HEK293 (cell line): ENCODE measurements around the gene TMEFF1.

Experiments
- ZNF629 ChIP-seq: fragments of 450-650 bp; formaldehyde crosslinking; IDR thresholded peaks from 2 replicates; pipeline ENCODE4 v1.5.1; 2017; ENCODE audit warnings: missing biosample characterization, missing genetic modification characterization
- TF ChIP-seq, protein P1 (sequence below): fragments of 450-650 bp; formaldehyde crosslinking; IDR thresholded peaks from 2 replicates; pipeline ENCODE4 v1.5.1; 2016; ENCODE audit warnings: missing biosample characterization, missing genetic modification characterization
- TF ChIP-seq, protein P2 (sequence below): fragments of 450-650 bp; formaldehyde crosslinking; IDR thresholded peaks from 2 replicates; pipeline ENCODE4 v1.5.1; 2016; ENCODE audit warnings: missing biosample characterization, missing genetic modification characterization
- TF ChIP-seq, protein P3 (sequence below): fragments of 450-650 bp; formaldehyde crosslinking; IDR thresholded peaks from 2 replicates; pipeline ENCODE4 v1.5.1; 2016; ENCODE audit warnings: missing biosample characterization, missing genetic modification characterization

DNA sequence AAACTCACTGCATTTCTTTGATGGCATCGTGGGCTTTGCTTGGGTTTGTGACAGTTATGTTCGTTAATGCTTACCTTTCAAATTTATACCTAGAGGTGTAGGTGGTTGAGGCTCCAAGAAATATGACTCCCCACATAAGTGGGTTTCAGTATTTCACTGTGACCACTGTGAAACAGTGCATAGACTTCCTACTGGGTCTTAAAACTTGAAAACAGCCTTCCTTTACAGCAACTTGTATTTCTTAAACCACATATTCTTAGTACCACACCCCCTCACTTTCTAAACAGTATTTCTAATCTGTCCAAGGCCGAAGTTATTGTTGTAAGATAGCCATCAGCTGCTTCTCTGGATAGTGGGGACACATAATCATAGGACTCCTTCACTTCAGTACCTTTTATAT is 48.3 kb downstream of the TMEFF1 start:
- no peak for TF ChIP-seq ZNF629 (tag by site-specific recombination)
- TF ChIP-seq, protein P1, sequence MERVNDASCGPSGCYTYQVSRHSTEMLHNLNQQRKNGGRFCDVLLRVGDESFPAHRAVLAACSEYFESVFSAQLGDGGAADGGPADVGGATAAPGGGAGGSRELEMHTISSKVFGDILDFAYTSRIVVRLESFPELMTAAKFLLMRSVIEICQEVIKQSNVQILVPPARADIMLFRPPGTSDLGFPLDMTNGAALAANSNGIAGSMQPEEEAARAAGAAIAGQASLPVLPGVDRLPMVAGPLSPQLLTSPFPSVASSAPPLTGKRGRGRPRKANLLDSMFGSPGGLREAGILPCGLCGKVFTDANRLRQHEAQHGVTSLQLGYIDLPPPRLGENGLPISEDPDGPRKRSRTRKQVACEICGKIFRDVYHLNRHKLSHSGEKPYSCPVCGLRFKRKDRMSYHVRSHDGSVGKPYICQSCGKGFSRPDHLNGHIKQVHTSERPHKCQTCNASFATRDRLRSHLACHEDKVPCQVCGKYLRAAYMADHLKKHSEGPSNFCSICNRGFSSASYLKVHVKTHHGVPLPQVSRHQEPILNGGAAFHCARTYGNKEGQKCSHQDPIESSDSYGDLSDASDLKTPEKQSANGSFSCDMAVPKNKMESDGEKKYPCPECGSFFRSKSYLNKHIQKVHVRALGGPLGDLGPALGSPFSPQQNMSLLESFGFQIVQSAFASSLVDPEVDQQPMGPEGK (tag by site-specific recombination) = no peak
- TF ChIP-seq, protein P2, sequence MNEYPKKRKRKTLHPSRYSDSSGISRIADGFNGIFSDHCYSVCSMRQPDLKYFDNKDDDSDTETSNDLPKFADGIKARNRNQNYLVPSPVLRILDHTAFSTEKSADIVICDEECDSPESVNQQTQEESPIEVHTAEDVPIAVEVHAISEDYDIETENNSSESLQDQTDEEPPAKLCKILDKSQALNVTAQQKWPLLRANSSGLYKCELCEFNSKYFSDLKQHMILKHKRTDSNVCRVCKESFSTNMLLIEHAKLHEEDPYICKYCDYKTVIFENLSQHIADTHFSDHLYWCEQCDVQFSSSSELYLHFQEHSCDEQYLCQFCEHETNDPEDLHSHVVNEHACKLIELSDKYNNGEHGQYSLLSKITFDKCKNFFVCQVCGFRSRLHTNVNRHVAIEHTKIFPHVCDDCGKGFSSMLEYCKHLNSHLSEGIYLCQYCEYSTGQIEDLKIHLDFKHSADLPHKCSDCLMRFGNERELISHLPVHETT (tag by site-specific recombination) = no peak
- TF ChIP-seq, protein P3, sequence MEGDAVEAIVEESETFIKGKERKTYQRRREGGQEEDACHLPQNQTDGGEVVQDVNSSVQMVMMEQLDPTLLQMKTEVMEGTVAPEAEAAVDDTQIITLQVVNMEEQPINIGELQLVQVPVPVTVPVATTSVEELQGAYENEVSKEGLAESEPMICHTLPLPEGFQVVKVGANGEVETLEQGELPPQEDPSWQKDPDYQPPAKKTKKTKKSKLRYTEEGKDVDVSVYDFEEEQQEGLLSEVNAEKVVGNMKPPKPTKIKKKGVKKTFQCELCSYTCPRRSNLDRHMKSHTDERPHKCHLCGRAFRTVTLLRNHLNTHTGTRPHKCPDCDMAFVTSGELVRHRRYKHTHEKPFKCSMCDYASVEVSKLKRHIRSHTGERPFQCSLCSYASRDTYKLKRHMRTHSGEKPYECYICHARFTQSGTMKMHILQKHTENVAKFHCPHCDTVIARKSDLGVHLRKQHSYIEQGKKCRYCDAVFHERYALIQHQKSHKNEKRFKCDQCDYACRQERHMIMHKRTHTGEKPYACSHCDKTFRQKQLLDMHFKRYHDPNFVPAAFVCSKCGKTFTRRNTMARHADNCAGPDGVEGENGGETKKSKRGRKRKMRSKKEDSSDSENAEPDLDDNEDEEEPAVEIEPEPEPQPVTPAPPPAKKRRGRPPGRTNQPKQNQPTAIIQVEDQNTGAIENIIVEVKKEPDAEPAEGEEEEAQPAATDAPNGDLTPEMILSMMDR (tag by site-specific recombination) = no peak
